Small intestine (tissue), 7 donors: ENCODE data around the gene PTPN4. TPM values are rescaled to one million over a fixed set of nuclear protein-coding genes. Genes with fewer than 3 reads are reported as not detected.

Source experiments
- DNase-seq, 2 donors: peaks; one replicate each; pipeline versions ENCODE4 v3.0.0 to v3.0.0-alpha.2; 2013
- FAIRE-seq: peaks from 2 replicates; lab custom pipeline; 2012; peaks lifted over from hg19 to GRCh38; lab: Jason Lieb, UNC
- H3K27ac ChIP-seq, 3 donors: one replicate each; pipeline ENCODE4 v1.5.1; 2013; ENCODE audit warnings: low read length in 2 of 3, mild to moderate bottlenecking in 2 of 3, control low read depth in 1 of 3, inconsistent platforms in 1 of 3, low read depth in 1 of 3, moderate library complexity in 1 of 3
- H3K27me3 ChIP-seq, 3 donors: one replicate each; pipeline ENCODE4 v1.6.1; 2013; ENCODE audit warnings: low read length in 3 of 3, inconsistent platforms in 1 of 3; ENCODE audit not compliant: control insufficient read depth in 3 of 3, insufficient read depth in 3 of 3
- H3K36me3 ChIP-seq, 3 donors: one replicate each; pipeline ENCODE4 v1.6.1; 2013; ENCODE audit warnings: low read length in 3 of 3, inconsistent platforms in 1 of 3, low read depth in 1 of 3, mild to moderate bottlenecking in 1 of 3, moderate library complexity in 1 of 3; ENCODE audit not compliant: control insufficient read depth in 3 of 3, insufficient read depth in 2 of 3
- H3K4me1 ChIP-seq, 3 donors: one replicate each; pipeline ENCODE4 v1.6.1; 2013; ENCODE audit warnings: low read length in 2 of 3, inconsistent platforms in 1 of 3, low read depth in 1 of 3, mild to moderate bottlenecking in 1 of 3, moderate library complexity in 1 of 3; ENCODE audit not compliant: control insufficient read depth in 3 of 3, insufficient read depth in 2 of 3
- H3K4me3 ChIP-seq, 3 donors: one replicate each; pipeline ENCODE4 v1.5.1; 2013; ENCODE audit warnings: low read length in 3 of 3, control low read depth in 1 of 3, inconsistent platforms in 1 of 3, low read depth in 1 of 3, mild to moderate bottlenecking in 1 of 3, moderate library complexity in 1 of 3
- H3K9me3 ChIP-seq, 2 donors: one replicate each; pipeline ENCODE4 v1.6.1; 2013; ENCODE audit warnings: low read depth in 1 of 2, low read length in 1 of 2; ENCODE audit not compliant: control insufficient read depth in 2 of 2, insufficient read depth in 1 of 2
- WGBS, 3 donors: extraction: QIAGEN DNeasy Blood & Tissue Kit; methylation state at CpG; one replicate each; pipeline ENCODE4 v1.1.7; 2013; 5-methylcytosine and 5-hydroxymethylcytosine counted together
- polyA plus RNA-seq, 4 donors: library from polyadenylated mRNA; stranded (reverse) in 3 of 4; unstranded in 1 of 4; fragments of 200-250 nt in 3 of 4; fragments of 120-200 nt in 1 of 4; gene quantifications; one replicate each; pipeline versions ENCODE4 v1.2.1 to v1.2.3, GENCODE V29; 2013
- donor health status: healthy with polysubstance abuse.
- donor health status: control.
- donor health status: control.
- donor health status: Bipolar disorder and iron deficiency.
- donor health status: healthy.

Gene PTPN4
- polyA plus RNA-seq, 4 donors = 1.9 to 13.4 (median 6.0) TPM

GRCh38 chr2:119922699-119923098 lies 163.0 kb downstream of the PTPN4 start:
- Histone ChIP-seq H3K4me1 (no peaks in the 10 kb centered on the region), H3K9me3 (no peaks in the 10 kb centered on the region), H3K27ac (no peak overlapping the region), H3K4me3 (no peak overlapping the region), H3K27me3 (no peaks in the 10 kb centered on the region), H3K36me3 (peaks cover 0 to 3% (median 0%) of the 10 kb centered on the region in 3 donors)
- FAIRE-seq (no peak), DNase-seq (no peak)

GRCh38 chr2:119929537-119929936 lies 169.8 kb downstream of the PTPN4 start:
- Histone ChIP-seq H3K4me3 (no peak overlapping the region), H3K27ac (peak overlapping the region in 1 of 3 donors; percentile 27), H3K9me3 (no peaks in the 10 kb centered on the region), H3K4me1 (no peaks in the 10 kb centered on the region), H3K27me3 (no peaks in the 10 kb centered on the region), H3K36me3 (peaks cover 0 to 7% (median 0%) of the 10 kb centered on the region in 3 donors)
- DNase-seq = peak; percentile 36 to 69
- FAIRE-seq = no peak
- 10 to 34% (median 23%) methylated on average over 2 of the region's 2 CpGs for WGBS, 3 donors

- Histone ChIP-seq H3K36me3 (peaks cover 0 to 11% (median 2%) of the 10 kb centered on the region in 3 donors), H3K9me3 (no peaks in the 10 kb centered on the region), H3K4me3 (no peak overlapping the region), H3K4me1 (no peaks in the 10 kb centered on the region), H3K27ac (no peak overlapping the region), H3K27me3 (no peaks in the 10 kb centered on the region)
- FAIRE-seq (no peak), DNase-seq (no peak)
- WGBS, 3 donors = 94 to 98% (median 96%) methylated on average over 2 of the region's 2 CpGs
Observed at GRCh38 chr2:119932809-119933208, 173.1 kb downstream of the PTPN4 start.

GRCh38 chr2:119934319-119934718 lies 174.6 kb downstream of the PTPN4 start:
- no peak overlapping the region for H3K27ac ChIP-seq
- H3K36me3 ChIP-seq = peaks cover 0 to 13% (median 2%) of the 10 kb centered on the region in 3 donors
- DNase-seq (no peak), FAIRE-seq (no peak)
- no peaks in the 10 kb centered on the region for H3K4me1 ChIP-seq
- H3K27me3 ChIP-seq = no peaks in the 10 kb centered on the region
- no peaks in the 10 kb centered on the region for H3K9me3 ChIP-seq
- H3K4me3 ChIP-seq = no peak overlapping the region

GRCh38 chr2:119937680-119938079 lies 178.0 kb downstream of the PTPN4 start:
- H3K4me1 ChIP-seq = peaks cover 1 to 4% (median 1%) of the 10 kb centered on the region in 3 donors
- no peak overlapping the region for H3K4me3 ChIP-seq
- no peaks in the 10 kb centered on the region for H3K27me3 ChIP-seq
- no peak overlapping the region for H3K27ac ChIP-seq
- H3K9me3 ChIP-seq = no peaks in the 10 kb centered on the region
- DNase-seq = no peak
- H3K36me3 ChIP-seq = peaks cover under 1 to 12% (median 2%) of the 10 kb centered on the region in 3 donors
- no peak for FAIRE-seq
- WGBS, 3 donors = 86 to 94% (median 93%) methylated on average over 2 of the region's 2 CpGs

- Histone ChIP-seq H3K4me3 (no peak overlapping the region), H3K27ac (no peak overlapping the region), H3K9me3 (no peaks in the 10 kb centered on the region), H3K4me1 (peaks cover 4 to 12% (median 5%) of the 10 kb centered on the region in 3 donors), H3K27me3 (no peaks in the 10 kb centered on the region), H3K36me3 (peaks cover 2 to 9% (median 2%) of the 10 kb centered on the region in 3 donors)
- WGBS, 3 donors = 84 to 89% (median 85%) methylated on average over 3 of the region's 3 CpGs
- FAIRE-seq (no peak), DNase-seq (no peak)
Observed at GRCh38 chr2:119939915-119940314, 180.2 kb downstream of the PTPN4 start.

- Histone ChIP-seq H3K27me3 (no peaks in the 10 kb centered on the region), H3K4me1 (peaks cover 4 to 12% (median 5%) of the 10 kb centered on the region in 3 donors), H3K36me3 (peaks cover 2 to 8% (median 2%) of the 10 kb centered on the region in 3 donors), H3K9me3 (no peaks in the 10 kb centered on the region), H3K27ac (no peak overlapping the region), H3K4me3 (no peak overlapping the region)
- FAIRE-seq (no peak), DNase-seq (no peak)
Observed at GRCh38 chr2:119940856-119941255, 181.1 kb downstream of the PTPN4 start.

- FAIRE-seq (no peak), DNase-seq (no peak)
- no peak overlapping the region for H3K27ac ChIP-seq
- H3K36me3 ChIP-seq = peaks cover 2 to 4% (median 2%) of the 10 kb centered on the region in 3 donors
- peaks cover 4 to 12% (median 5%) of the 10 kb centered on the region in 3 donors for H3K4me1 ChIP-seq
- 70 to 77% (median 73%) methylated on average over 1 of the region's 1 CpG for WGBS, 3 donors
- H3K4me3 ChIP-seq = no peak overlapping the region
- no peaks in the 10 kb centered on the region for H3K27me3 ChIP-seq
- H3K9me3 ChIP-seq = no peaks in the 10 kb centered on the region
Observed at GRCh38 chr2:119941388-119941787, 181.7 kb downstream of the PTPN4 start.

GRCh38 chr2:119941981-119942513 lies 182.3 kb downstream of the PTPN4 start:
- H3K27ac ChIP-seq = no peak overlapping the region
- FAIRE-seq (no peak), DNase-seq (no peak)
- no peaks in the 10 kb centered on the region for H3K27me3 ChIP-seq
- 77 to 95% (median 89%) methylated on average over 3 of the region's 3 CpGs for WGBS, 3 donors
- peaks cover 2 to 4% (median 2%) of the 10 kb centered on the region in 3 donors for H3K36me3 ChIP-seq
- H3K4me3 ChIP-seq = no peak overlapping the region
- no peaks in the 10 kb centered on the region for H3K9me3 ChIP-seq
- peaks cover 4 to 12% (median 5%) of the 10 kb centered on the region in 3 donors for H3K4me1 ChIP-seq
